Measurements from ENCODE around the gene SDS.

Gene SDS, protein sequence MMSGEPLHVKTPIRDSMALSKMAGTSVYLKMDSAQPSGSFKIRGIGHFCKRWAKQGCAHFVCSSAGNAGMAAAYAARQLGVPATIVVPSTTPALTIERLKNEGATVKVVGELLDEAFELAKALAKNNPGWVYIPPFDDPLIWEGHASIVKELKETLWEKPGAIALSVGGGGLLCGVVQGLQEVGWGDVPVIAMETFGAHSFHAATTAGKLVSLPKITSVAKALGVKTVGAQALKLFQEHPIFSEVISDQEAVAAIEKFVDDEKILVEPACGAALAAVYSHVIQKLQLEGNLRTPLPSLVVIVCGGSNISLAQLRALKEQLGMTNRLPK

GRCh38 chr12:113403435-113404415 lies at the start of gene SDS:
Gene SDS (minus strand): TSS chr12:113403887. CDS start chr12:113399708, 4,179 bp downstream.
- DNase-seq: no peak

GRCh38 chr12:113453330-113453729 lies 49.6 kb upstream of the SDS start:
- DNase-seq: no peak

GRCh38 chr12:113452458-113452857 lies 48.8 kb upstream of the SDS start:
- DNase-seq: no peak

DNA sequence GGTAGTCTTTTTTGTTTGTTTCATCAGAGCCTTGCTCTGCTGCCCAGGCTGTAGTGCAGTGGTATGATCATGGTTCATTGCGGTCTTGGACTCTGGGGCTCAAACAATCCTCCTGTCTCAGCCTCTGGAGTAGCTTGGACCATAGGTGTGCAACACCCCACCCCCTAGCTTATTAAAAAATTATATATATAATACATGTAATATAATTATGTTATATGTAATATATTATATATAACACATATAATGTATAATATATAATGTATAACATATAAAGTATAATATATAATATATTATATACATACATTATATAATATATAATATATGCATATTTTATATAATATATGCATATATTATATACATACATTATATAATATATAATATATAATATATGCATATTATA lies 46.2 kb upstream of the SDS start:
- DNase-seq: no peak

GRCh38 chr12:113449299-113449698 lies 45.6 kb upstream of the SDS start:
- DNase-seq: no peak

- no peak for DNase-seq
Observed at GRCh38 chr12:113448873-113449272, 45.2 kb upstream of the SDS start.

GRCh38 chr12:113445544-113446171 lies 42.0 kb upstream of the SDS start:
- DNase-seq: no peak

- DNase-seq: no peak
Observed at GRCh38 chr12:113443030-113443539, 39.4 kb upstream of the SDS start.

DNA sequence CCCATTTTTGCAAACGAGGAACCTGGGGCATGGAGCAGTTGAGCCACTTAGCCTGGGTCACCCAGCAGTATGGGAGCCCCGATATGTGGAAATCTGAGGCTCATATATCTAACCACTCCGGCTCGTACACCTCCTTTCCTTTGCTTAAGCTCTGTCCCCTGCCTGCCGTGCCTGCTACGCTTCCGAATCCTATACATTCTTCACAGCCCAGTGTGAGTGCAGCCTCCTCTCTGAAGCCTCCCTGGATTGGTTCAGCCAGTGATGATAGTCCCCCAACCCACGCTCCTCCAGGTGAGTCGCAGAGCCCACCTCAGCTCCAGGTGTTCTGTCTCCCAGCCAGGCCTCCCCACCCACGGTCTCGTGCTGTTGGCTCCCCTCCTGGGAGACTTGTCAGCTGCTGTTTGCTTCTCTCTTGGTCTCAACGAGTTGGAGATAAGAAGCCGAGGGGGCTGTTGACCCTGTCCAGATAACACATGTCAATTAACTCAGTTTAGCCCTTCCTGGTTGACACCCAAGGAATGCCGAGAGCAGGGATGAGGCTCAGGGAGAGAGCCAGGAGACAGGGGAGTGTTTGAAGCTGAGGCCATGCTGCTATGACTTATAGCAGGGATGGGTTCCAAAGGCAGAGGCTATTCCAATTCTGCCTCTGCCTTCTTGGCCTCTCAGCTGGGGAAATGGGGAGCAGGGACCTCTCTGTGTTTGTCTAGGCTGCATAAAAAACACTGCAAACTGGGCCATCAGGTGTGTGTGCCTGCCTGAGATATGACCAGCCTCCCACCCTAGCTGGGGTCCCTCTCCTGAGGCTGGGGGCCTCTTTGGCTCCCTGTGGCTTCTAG lies 37.5 kb upstream of the SDS start:
- DNase-seq: no peak

DNA sequence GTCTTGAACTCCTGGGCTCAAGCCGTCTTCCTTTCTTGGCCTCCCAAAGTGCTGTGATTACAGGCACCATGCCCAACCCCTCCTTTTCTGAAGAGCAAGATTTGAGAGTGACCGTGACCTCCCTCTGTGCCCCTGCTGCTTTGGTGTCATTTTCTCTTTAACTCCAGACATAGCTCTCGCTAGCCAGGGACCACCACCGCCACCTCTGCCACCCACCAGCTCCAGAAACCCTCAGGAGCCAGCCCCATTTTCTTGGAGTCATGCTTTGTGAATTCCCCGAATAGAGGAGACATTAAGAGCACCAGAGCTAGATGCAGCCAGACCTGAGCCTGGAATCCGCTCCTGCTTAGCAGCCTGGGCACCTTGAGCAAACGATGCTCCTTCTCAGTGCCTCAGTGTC lies 36.6 kb upstream of the SDS start:
- no peak for DNase-seq

DNA sequence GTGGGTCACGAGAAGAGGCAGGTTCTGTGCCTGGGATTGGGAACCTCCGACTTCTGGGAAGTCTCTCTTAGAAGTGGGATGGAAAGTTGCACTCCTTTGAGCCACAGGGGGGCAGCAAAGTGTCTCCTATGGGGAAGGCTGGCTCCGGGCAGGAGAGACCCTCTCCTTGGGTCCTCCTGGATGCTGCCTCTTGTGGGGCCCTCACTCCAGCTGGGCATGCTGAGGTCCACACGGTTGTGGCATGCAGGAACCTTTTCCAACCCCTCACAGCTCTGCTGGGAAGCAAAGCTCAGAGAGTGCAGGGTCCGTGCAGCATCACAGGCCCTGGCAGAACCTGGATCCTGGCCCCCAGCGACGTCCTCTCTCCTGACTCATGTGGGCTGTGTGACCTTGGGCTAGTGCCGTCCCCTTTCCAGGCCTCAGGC lies 35.9 kb upstream of the SDS start:
- DNase-seq: no peak

DNA sequence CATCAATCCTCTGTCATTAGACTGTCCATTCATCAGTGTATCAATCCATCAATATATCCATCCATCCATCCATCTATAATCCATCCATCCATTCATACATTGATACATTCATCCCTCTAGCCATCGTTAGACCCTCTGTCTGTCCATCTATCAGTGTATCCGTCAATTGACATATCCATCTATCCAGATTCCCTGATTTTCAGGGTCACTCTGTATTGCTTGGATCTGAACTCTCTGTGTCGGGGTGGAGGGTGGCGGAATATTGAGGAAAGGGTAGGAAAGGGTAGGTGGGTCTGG lies 35.6 kb upstream of the SDS start:
- DNase-seq: no peak

- no peak for DNase-seq
Observed at GRCh38 chr12:113438523-113439300, 35.0 kb upstream of the SDS start.

- no peak for DNase-seq
Observed at GRCh38 chr12:113437729-113438100, 34.0 kb upstream of the SDS start.

DNA sequence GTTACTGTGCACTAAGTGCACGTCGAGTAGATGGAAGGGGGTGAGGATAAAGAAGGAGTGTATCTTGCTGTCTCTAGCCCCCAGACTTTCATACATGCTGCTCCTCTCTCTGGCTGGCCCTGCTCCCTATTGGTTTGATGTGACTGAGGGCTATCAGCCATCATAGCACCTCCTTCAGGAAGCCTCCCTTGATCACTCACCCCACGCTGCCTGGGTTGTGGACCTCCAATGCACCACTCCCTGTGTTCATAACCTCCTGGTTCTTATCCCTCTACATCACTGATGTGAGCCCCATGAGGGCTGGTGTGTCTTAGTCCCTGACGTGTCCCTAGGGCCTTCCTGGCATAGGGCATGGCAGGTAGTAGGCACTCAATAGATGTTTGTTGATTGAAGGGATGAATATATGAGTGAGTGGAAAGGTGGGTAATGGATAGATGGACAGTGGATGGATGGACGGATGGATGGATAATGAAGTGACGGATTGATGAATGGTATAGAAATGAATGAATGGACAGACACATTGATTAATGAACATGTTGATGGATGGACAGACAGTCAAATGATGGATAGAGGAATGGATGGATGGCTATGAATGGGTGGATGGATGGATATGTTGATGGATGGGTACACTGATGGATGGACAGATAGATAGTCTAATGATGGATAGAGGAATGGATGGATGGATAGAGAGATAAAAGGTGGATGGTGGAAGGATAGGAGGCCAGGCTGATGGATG lies 33.5 kb upstream of the SDS start:
- no peak for DNase-seq

DNA sequence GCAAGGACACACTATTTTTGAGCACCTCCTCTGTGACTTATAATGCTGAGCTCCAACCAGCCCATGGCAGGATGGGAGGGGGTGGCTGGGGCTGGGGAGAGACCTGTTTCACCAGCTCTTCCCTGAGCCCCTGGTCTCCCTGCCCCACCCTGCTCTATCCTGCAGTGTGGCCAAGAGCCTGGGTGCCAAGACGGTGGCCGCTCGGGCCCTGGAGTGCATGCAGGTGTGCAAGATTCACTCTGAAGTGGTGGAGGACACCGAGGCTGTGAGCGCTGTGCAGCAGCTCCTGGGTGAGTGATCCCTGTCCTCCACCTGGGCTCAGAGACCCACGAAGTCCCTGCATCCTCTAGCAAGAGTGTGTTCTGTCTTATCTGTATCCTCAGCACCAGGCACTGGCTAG lies 32.9 kb upstream of the SDS start:
- DNase-seq: no peak

DNA sequence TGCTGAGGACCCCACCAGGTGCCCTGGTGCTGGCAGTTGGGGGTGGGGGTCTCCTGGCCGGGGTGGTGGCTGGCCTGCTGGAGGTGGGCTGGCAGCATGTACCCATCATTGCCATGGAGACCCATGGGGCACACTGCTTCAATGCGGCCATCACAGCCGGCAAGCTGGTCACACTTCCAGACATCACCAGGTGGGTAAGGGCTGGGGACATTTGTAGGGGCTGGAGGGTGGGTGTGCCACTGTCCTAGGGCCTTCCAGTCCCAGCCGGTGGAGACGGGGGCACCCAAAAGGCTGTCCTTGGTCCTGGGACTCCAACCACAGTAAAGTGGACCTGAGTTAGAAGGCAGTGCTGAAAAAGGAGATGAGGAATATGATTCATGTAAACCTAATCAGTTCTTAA lies 31.7 kb upstream of the SDS start:
- DNase-seq: no peak

GRCh38 chr12:113432986-113433385 lies 29.3 kb upstream of the SDS start:
- no peak for DNase-seq

- no peak for DNase-seq
Observed at GRCh38 chr12:113428482-113428881, 24.8 kb upstream of the SDS start.

DNA sequence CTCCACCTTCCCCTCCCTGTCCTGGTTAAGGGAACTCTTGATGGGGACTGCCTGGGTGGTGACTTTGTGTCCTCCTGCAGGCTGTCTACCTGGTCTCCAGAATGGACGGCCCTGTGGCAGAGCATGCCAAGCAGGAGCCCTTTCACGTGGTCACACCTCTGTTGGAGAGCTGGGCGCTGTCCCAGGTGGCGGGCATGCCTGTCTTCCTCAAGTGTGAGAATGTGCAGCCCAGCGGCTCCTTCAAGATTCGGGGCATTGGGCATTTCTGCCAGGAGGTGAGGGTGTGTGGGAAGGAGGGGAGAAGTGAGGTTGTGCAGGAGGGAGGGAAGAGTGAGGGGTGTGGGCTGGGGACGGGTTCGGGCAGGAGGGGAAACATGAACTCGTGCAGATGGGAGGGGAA lies 24.2 kb upstream of the SDS start:
- no peak for DNase-seq

GRCh38 chr12:113425960-113426453 lies 22.3 kb upstream of the SDS start:
- DNase-seq: no peak
